Posterior vena cava (tissue), 2 donors: Measurements from ENCODE around the gene CC2D1A. TPM values are rescaled to one million over a fixed set of nuclear protein-coding genes. Genes with fewer than 3 reads are reported as not detected.
"Not testable (repeated sequence)": the region's sequence is repeated elsewhere in the genome, so short reads cannot be mapped to it uniquely, and the experiment has no call there.

Experiments used
- DNase-seq: peaks from one replicate; pipeline ENCODE4 v3.0.0-alpha.2; 2020; ENCODE audit warnings: low spot score
- intact Hi-C, 2 donors: fragments of 100-400 bp; cut with DNase I; formaldehyde crosslinking; loops; one replicate each; pipeline versions ENCODE4 v1.14.1 to v1.14.2; 2022 to 2023
- total RNA-seq, 2 donors: library from RNA; stranded (reverse); fragmentation: NEBNext Ultra II Directional; extraction: Animal tissue kit (Norgen Biotek cat#: 25700); gene quantifications; one replicate each; pipeline ENCODE4 v1.2.1, GENCODE V29; 2021
- donor health status: DM: yes; HTN: yes; CAD: no.
- donor health status: DM: yes; HTN: yes; CAD: no.

Gene CC2D1A
- total RNA-seq, 2 donors from 2014 or later: 16.8 to 22.6 TPM

- intact Hi-C loops: no loop called here
- DNase-seq: no peak
Measured at GRCh38 chr19:13955662-13956364, 49.8 kb downstream of the CC2D1A start.

- no peak for DNase-seq
- intact Hi-C loops: no loop called here
Measured at GRCh38 chr19:13956365-13956744, 50.4 kb downstream of the CC2D1A start.

- DNase-seq: no peak
- intact Hi-C loops: no loop called here
Measured at GRCh38 chr19:13957051-13957450, 51.0 kb downstream of the CC2D1A start.

GRCh38 chr19:13958043-13958442 is 52.0 kb downstream of the CC2D1A start:
- DNase-seq: no peak
- intact Hi-C loops: no loop called here

GRCh38 chr19:13959141-13959961 is 53.4 kb downstream of the CC2D1A start:
- intact Hi-C loops: no loop called here

GRCh38 chr19:13959962-13960862 is 54.2 kb downstream of the CC2D1A start:
- no peak for DNase-seq
- intact Hi-C loops: no loop called here

More at GRCh38 chr19:13959141-13959961, 53.4 kb downstream of the CC2D1A start:
- DNase-seq: no peak

- intact Hi-C loops: no loop called here
Measured at GRCh38 chr19:13960863-13961784, 55.1 kb downstream of the CC2D1A start.

GRCh38 chr19:13961826-13962698 is 56.1 kb downstream of the CC2D1A start:
- DNase-seq: no peak
- intact Hi-C loops: no loop called here

More at GRCh38 chr19:13960863-13961784, 55.1 kb downstream of the CC2D1A start:
- no peak for DNase-seq

GRCh38 chr19:13962699-13963602 is 57.0 kb downstream of the CC2D1A start:
- intact Hi-C loops: no loop called here
- DNase-seq: no peak

GRCh38 chr19:13963603-13964105 is 57.7 kb downstream of the CC2D1A start:
- intact Hi-C loops: no loop called here
- DNase-seq: no peak

- DNase-seq: no peak
- intact Hi-C loops: no loop called here
Measured at GRCh38 chr19:13964776-13965175, 58.8 kb downstream of the CC2D1A start.

GRCh38 chr19:13965377-13965896 is 59.4 kb downstream of the CC2D1A start:
- intact Hi-C loops: no loop called here
- DNase-seq: no peak

GRCh38 chr19:13965926-13966683 is 60.1 kb downstream of the CC2D1A start:
- DNase-seq: no peak
- intact Hi-C loops: no loop called here

GRCh38 chr19:13966684-13967128 is 60.7 kb downstream of the CC2D1A start:
- no peak for DNase-seq
- intact Hi-C loops: no loop called here

GRCh38 chr19:13967206-13967605 is 61.2 kb downstream of the CC2D1A start:
- intact Hi-C loops, DNase-seq: not testable (repeated sequence)
